HFF-Myc (cell line): ENCODE measurements around the gene ITGB8.

Source experiments
- DNase-seq: peaks from one replicate; pipeline ENCODE4 v3.0.0-alpha.2; 2011; ENCODE audit warnings: low read depth; ENCODE audit errors: extremely low read depth
- H3K4me3 ChIP-seq: replicated peaks from 2 replicates; pipeline ENCODE4 v1.5.1; 2011; ENCODE audit warnings: low read depth, mild to moderate bottlenecking, control low read depth, low read length
- CTCF ChIP-seq: IDR thresholded peaks from 2 replicates; pipeline ENCODE4 v1.5.1; 2012; ENCODE audit warnings: mild to moderate bottlenecking, low read depth, low read length, control low read depth; ENCODE audit errors: missing control alignments

ITGB8 gene

DNA sequence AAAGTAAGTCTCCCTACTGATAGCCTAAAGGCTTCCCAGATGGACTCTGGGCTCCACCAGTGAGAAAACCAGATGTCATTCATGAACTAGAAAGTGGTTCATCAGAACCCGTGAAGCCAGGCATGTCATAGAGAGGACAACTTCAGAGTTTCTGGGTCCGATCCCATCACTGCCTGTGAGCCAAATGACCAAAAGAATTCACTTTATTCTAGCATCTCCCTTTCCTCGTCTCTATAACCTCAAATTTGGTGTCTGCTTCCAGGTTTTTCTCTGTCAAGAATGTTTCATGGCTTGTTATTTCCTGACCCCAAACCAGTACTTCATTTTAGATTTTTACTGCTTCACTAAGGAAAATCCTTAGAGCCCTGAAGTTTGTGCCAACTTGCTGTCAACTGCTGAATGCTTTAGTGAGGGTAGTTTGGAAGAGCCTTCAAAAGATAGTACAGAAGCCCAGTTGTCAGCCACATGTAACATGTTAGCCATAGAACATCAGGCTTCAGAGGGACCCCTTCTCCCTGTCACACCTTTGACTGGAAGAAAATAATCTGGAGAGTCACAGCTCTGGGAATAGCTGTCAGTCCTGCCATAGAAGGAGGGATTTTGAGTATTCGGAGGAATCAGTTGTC, 34.0 kb downstream of the ITGB8 start:
- no peak for TF ChIP-seq CTCF
- DNase-seq: no peak
- no peak overlapping the region for H3K4me3 ChIP-seq

DNA sequence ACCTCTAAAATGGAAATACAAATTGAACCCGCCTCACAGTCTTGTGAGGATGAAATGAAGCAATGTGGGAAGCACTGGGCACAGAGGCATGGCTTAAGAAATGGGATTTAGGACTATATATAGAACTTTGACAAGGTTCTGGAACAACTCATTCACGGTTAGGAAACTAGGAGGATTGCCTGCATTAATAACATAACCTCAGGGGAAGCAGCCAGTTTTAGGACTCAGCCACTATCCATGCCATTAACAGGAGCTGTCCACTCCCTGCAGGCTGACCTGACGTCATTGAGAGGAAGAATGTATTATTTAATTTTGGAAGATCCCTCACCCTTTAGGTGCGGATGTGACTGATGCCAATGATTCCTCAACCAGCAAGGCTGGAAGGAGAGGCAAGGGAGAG, 34.8 kb downstream of the ITGB8 start:
- no peak for TF ChIP-seq CTCF
- no peak for DNase-seq

GRCh38 chr7:20374399-20374798, 43.7 kb downstream of the ITGB8 start:
- no peak for DNase-seq
- no peak overlapping the region for H3K4me3 ChIP-seq
- TF ChIP-seq CTCF: no peak

More for the DNA sequence above, 34.8 kb downstream of the ITGB8 start:
- no peak overlapping the region for H3K4me3 ChIP-seq

DNA sequence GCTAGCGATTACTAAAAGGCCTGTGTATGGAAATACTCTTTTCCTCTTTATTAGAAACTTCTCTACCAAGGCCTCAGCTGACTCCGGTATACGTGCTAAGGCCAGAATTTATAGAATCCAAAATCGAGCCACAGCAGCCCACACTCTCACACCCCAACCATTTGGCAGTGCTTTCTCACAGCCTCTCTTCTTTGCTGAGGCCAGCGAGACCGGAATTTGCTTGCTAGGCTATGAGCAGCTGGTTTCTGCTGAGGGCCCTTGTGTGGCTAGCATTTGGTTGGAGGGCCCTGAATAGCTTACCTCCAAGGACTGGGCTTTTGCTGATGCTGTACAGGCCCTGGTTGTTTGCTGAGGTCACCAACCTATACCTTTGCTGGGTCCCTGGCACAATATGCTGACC, 46.1 kb downstream of the ITGB8 start:
- no peak for DNase-seq
- TF ChIP-seq CTCF: no peak
- H3K4me3 ChIP-seq: no peak overlapping the region

- no peak overlapping the region for H3K4me3 ChIP-seq
- TF ChIP-seq CTCF: no peak
- DNase-seq: no peak
Measured at GRCh38 chr7:20381406-20382034, 50.8 kb downstream of the ITGB8 start.

- DNase-seq: no peak
- TF ChIP-seq CTCF: no peak
Measured at GRCh38 chr7:20383351-20383750, 52.7 kb downstream of the ITGB8 start.

More at GRCh38 chr7:20383351-20383750, 52.7 kb downstream of the ITGB8 start:
- H3K4me3 ChIP-seq: no peak overlapping the region
